Hindlimb muscle (tissue), 1 donor: ENCODE results near the gene TOM1L2. TPM values are rescaled to one million over a fixed set of nuclear protein-coding genes. Genes with fewer than 3 reads are reported as not detected.

Experiments
- DNase-seq: peaks from one replicate; pipeline ENCODE4 v3.0.0-alpha.2; 2013
- polyA plus RNA-seq: library from polyadenylated mRNA; unstranded; fragments of 120-200 nt; gene quantifications from one replicate; pipeline ENCODE4 v1.2.1, GENCODE V29; 2013; ENCODE audit not compliant: insufficient read length

Gene TOM1L2
- polyA plus RNA-seq, 1 donor, result 51.8 TPM

- no peak for DNase-seq
Measured at GRCh38 chr17:17994271-17995069, 22.3 kb upstream of the TOM1L2 start.

DNA sequence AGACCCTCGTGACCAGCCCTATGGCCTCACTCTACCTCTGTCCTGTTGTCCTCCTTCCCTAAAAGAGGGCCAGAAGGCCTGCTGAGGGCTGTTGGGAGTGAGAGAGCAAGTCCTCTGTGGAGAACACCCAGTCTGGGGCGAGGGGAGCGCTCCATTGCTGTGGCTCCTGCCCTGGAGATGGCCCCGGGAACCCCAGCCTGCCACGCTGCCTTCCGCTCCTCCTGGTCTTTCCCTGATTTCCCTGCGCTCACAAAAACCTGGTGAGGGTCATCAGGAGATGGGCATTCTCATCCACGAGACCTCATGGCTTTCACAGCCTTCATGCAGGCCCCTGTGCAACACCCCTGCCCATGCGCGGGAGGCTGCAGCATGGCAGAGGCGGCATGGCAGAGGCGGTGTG is 21.7 kb upstream of the TOM1L2 start:
- DNase-seq, result no peak

- DNase-seq, result no peak
Measured at GRCh38 chr17:17993366-17993765, 21.2 kb upstream of the TOM1L2 start.

- no peak for DNase-seq
Measured at GRCh38 chr17:17990282-17990681, 18.1 kb upstream of the TOM1L2 start.

GRCh38 chr17:17989618-17990017 is 17.4 kb upstream of the TOM1L2 start:
- DNase-seq, result no peak

GRCh38 chr17:17989081-17989480 is 16.9 kb upstream of the TOM1L2 start:
- DNase-seq, result no peak

GRCh38 chr17:17988427-17988945 is 16.3 kb upstream of the TOM1L2 start:
- DNase-seq, result no peak

GRCh38 chr17:17987901-17988300 is 15.7 kb upstream of the TOM1L2 start:
- DNase-seq, result no peak

DNA sequence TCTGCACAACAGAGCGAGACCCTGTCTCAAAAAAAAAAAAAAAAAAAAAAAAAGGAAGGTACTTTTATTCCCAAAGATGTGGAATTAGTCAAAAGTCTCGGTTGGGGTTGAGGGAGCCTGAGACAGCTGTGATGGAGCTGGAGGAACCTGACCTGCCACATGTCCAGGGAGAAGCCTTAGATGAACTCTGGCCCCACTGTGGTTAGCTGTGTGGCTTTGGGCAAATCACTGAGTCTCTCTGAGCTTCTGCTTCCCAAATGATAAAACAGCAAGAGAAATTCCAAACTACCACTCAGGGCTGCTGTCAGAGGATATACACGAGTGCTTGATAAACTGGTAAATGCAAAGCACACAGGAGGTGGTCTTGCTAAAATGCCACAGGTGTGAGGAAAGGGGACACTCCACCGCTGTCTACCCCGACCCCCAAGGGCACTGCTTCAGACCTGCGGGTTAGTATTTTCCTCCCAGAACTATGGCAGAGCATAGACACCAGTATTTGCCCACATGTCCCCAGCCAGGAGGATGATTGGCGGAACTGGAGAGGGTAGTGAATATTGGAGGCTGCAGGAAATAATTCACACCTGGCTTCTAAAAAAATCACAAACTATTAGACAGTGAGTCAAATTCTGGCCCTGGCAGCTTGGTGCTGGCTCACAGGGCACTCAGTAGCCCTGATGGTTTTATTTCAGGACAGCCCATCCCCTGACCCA is 15.1 kb upstream of the TOM1L2 start:
- DNase-seq, result no peak

DNA sequence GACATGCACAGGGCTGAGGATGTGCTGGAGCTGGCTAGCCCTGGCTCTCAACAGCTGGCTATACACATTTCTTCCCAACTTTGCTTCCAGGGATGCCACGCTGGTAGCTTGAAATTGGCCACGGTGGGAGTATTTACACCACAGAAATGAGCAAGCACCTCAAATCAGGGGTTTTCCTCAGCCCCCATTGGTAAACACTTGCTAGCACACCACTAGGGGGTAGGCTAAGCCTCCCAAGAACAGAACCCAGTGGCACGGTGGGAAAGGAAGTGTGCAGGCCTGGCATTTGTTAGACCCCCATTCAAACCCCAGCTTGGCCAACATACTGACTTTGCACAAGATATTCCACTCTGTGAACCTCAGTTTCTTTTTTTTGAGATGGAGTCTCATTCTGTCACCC is 13.4 kb upstream of the TOM1L2 start:
- DNase-seq, result no peak

DNA sequence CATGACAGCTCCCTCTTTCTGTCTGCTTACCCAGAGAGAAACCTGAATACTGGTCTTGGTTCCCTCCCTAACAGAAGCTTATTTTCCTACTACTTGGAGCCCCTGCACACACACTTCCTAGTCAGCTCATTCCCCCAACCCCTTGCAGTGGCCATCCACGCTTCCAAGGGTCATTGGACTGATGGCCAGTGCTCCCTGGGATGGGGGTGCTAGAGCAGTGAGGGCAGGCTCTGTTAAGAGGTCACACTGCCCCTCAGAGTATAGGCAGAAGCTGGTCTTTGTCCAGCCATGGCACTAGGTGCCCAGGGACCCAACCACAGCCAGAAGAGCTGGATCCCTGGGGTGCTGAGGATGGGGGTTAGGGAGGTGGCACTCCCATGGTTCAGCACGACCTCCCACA is 13.0 kb upstream of the TOM1L2 start:
- DNase-seq, result no peak

GRCh38 chr17:17983776-17984175 is 11.6 kb upstream of the TOM1L2 start:
- DNase-seq, result no peak

DNA sequence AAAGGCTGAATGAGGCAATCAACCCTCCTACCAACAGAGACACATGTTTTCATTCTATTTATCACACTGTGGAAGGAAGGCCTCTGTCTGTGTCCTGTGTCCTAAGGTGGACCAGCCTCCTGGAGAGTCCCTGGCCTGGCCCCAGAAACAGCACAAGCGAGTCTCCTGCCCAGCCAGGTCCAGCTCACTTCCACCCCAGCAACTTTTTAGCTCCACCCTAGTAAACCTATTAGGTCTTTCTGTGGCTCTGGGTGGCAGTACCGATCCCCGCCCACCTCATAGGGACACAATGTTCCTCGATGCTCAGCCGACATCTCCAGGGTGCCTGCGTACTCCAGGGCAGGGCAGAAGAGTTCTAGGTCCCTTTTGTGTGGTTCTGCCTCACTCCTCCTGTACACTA is 11.2 kb upstream of the TOM1L2 start:
- no peak for DNase-seq

- DNase-seq, result no peak
Measured at GRCh38 chr17:17982801-17983200, 10.6 kb upstream of the TOM1L2 start.

DNA sequence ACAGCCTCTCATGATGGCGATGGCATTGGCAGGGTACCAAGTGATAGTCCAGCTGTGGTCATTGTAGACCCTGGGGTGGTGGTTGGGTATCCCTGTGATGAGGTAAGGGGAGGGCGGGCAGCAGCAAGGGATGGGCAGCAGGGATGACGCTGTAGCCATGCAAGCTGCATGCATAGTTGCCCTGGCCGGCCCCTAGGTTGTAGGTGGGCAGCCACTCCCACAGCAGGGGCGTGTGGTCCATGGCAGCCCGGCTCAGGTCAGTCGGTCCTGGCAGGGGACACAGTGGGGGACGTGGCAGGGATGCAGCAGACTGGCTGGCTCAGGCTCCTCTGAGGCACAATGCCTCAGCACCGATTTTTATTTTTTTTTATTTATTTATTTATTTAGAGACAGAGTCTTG is 9.1 kb upstream of the TOM1L2 start:
- DNase-seq, result no peak

DNA sequence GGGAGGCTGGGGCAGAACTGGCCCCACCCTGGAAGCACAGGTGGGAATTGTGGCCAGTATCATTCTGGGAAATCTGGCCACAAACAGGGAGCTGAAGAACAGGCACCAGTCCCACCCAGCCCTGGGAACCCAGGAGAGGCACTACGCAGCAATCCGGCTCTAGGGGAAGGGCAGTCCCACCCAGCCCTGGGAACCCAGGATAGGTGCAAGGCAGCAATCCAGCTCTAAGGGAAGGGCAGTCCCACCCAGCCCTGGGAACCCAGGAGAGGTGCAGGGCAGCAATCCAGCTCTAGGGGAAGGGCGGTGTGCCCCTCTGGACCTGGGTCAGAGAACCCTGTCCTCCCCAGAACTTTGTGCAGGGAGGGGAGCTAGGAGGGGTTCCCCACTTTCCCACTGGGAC is 7.6 kb upstream of the TOM1L2 start:
- no peak for DNase-seq

DNA sequence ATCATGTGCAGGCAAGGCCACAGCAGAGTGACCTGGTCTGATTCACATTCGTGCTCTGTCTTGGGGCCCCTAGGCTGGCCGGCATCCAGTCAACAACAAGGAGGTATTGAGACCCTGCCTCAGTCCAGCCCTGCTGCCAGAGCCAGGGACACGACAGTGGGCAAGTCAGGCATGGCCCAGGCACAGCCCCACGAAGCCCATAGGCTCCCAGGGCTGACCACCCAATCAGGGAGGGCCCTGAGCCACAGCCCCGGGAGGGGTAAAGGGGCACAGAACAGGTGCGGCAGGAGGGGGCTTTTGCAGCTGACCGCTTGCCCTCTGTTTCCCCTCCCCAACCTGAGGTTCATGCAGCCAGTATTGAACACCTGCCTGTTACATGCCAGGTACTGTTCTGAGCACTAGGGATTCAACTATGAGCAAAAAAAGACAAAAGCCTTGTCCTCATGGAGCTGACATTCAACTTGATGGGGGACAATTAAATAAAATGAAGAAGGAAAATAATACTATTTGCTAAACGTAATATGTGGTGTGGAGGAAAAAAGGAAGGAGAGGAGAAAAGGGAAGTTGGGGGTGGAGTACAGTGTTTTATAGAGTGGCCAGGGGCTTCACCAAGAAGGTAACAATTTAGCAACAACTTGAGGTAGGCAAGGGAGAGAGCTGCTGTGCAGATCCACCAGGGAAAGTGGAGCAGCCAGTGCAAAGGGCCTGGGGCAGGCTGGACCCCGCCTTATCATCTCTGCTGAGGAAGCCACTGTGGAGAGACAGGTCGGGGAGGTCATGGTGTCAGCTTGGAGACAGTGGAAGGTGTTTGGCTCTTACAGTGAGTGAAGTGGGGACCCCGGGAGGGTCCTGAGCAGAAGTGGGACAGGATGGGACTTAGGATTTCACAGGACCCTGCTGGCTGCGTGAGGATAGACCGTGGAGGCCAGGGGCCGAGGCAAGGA is 6.6 kb upstream of the TOM1L2 start:
- DNase-seq, result no peak

GRCh38 chr17:17976931-17977570 is 4.9 kb upstream of the TOM1L2 start:
- no peak for DNase-seq

DNA sequence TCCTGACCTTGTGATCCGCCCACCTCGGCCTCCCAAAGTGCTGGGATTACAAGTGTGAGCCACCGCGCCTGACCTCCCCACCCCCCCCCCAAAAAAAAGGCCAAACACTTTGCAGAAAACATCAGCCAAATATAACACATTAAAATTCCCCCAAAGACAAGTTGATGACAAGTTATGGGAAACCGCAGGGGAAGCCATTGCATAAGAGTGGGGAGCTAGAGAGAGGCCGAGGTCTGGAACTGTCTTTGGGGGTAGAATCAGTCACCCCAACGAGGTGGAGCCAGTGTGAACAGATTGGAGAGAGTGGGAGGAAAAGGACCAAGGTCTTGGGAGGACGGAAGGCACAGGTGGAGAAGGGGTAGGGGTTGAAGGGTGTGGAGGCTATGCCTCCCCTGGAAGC is 3.2 kb upstream of the TOM1L2 start:
- DNase-seq, result no peak

GRCh38 chr17:17972952-17973254 is 703 bp upstream of the TOM1L2 start:
- DNase-seq, result no peak

GRCh38 chr17:17971431-17972125 is 622 bp downstream of the TOM1L2 start:
- DNase-seq, result peak; percentile 19
